Heart left ventricle (tissue), 16 donors: ENCODE results near the gene FBXL7. TPM values are rescaled to one million over a fixed set of nuclear protein-coding genes. Genes with fewer than 3 reads are reported as not detected.

Experiments
- ATAC-seq, 4 donors: fragments of 200-7000 bp; cut with Tn5 transposase; one replicate each; pipeline ENCODE4 v1.9.1; 2020 to 2022; ENCODE audit warnings: moderate library complexity in 4 of 4, mild to moderate bottlenecking in 3 of 4, moderate number of reproducible peaks in 1 of 4
- DNase-seq, 5 donors: peaks; one replicate each; pipeline ENCODE4 v3.0.0-alpha.2; 2020
- H3K27ac ChIP-seq, 12 donors: fragments of 200-600 bp; sonication (generic) in 4 of 12; one replicate each; pipeline versions ENCODE4 v1.5.0 to v1.8.0; 2016 to 2022; ENCODE audit warnings: mild to moderate bottlenecking in 2 of 12
- H3K27me3 ChIP-seq, 9 donors: fragments of 200-600 bp; sonication (generic) in 2 of 9; one replicate each; pipeline versions ENCODE4 v1.5.1 to v1.8.0; 2016 to 2022; ENCODE audit warnings: mild to moderate bottlenecking in 3 of 9
- H3K36me3 ChIP-seq, 9 donors: fragments of 200-600 bp; sonication (generic) in 2 of 9; one replicate each; pipeline versions ENCODE4 v1.5.0 to v1.8.0; 2018 to 2022; ENCODE audit warnings: mild to moderate bottlenecking in 2 of 9
- H3K4me1 ChIP-seq, 12 donors: fragments of 200-600 bp; sonication (generic) in 4 of 12; one replicate each; pipeline versions ENCODE4 v1.5.0 to v1.8.0; 2016 to 2022; ENCODE audit warnings: mild to moderate bottlenecking in 3 of 12
- H3K4me3 ChIP-seq, 12 donors: fragments of 200-600 bp; sonication (generic) in 4 of 12; one replicate each; pipeline versions ENCODE4 v1.5.0 to v1.8.0; 2017 to 2022; ENCODE audit warnings: mild to moderate bottlenecking in 9 of 12, moderate library complexity in 4 of 12
- H3K9me3 ChIP-seq, 12 donors: fragments of 200-600 bp; sonication (generic) in 4 of 12; one replicate each; pipeline versions ENCODE4 v1.5.0 to v1.8.0; 2016 to 2022; ENCODE audit warnings: mild to moderate bottlenecking in 1 of 12
- CTCF ChIP-seq, 12 donors: fragments of 200-600 bp; sonication (generic) in 4 of 12; IDR thresholded peaks; one replicate each; pipeline versions ENCODE4 v1.5.0 to v1.8.0; 2018 to 2022; ENCODE audit warnings: antibody characterized with exemption in 12 of 12, mild to moderate bottlenecking in 5 of 12
- POLR2A ChIP-seq, 2 donors: fragments of 450-650 bp; IDR thresholded peaks; one replicate each; pipeline ENCODE4 v1.6.1; 2017; ENCODE audit warnings: antibody characterized with exemption in 2 of 2, mild to moderate bottlenecking in 2 of 2, moderate library complexity in 2 of 2
- WGBS, 4 donors: extraction: QIAGEN DNeasy Blood & Tissue Kit in 2 of 4; methylation state at CpG; one replicate each; pipeline versions ENCODE4 v1.1.5 to v1.1.7; 2013 to 2018; 5-methylcytosine and 5-hydroxymethylcytosine counted together
- intact Hi-C, 10 donors: fragments of 100-400 bp; cut with DNase I; formaldehyde crosslinking; loops; one replicate each; pipeline versions ENCODE4 v1.11.1 to v1.14.2; 2022
- polyA plus RNA-seq, 2 donors: library from polyadenylated mRNA; stranded (reverse); fragments of 200-250 nt; gene quantifications; one replicate each; pipeline ENCODE4 v1.2.3, GENCODE V29; 2013
- total RNA-seq, 9 donors: library from RNA; depleted of rRNA in 2 of 9; stranded (reverse); fragments of >200 nt in 2 of 9; fragmentation: NEBNext Ultra II Directional in 3 of 9; extraction: Animal tissue kit (Norgen Biotek cat#: 25700) in 3 of 9; gene quantifications; one replicate each; pipeline versions ENCODE4 v1.1.0 to v1.2.4, GENCODE V29; 2016 to 2023
- donor health status: ischemic (EF 13 %, LVEDD 7.1; RV severe dilation, severe dysfunction).
- donor health status: healthy with polysubstance abuse.
- donor health status: DM: no; HTN: yes; CAD: no.
- donor health status: DM: no; HTN: no; CAD: no.
- donor health status: ischemic (EF 25% LVEDD 6.9; RV normal size, moderate dysfunction).
- donor health status: ischemic (EF 25% LVEDD 5.7; RV mildly dilated, moderate dysfunction).
- donor health status: healthy.
- donor health status: DM: yes; HTN: yes; CAD: no.
- donor health status: ischemic (EF 35%, LVEDD 5.7; RV mildly dilated, moderate dysfunction).
- donor health status: nonischemic (EF 11% LVEDD 7.7; RV severe dilation, severe dysfunction).
- donor health status: DM: yes; HTN: yes; CAD: no.
- donor health status: PGD.
- donor health status: ischemic (EF 29% LVEDD 5.4; RV normal size, mild dysfunction).
- donor health status: nonischemic (EF 23%, LVEDD 6.1; RV moderate dilation, normal function).

The FBXL7 gene
- total and polyA plus RNA-seq, 11 donors, result 8.7 to 27.6 (median 24.3) TPM

GRCh38 chr5:15539951-15540350, 40.0 kb downstream of the FBXL7 start:
- DNase-seq (no peak), ATAC-seq (no peak)
- intact Hi-C loops, result no loop called here
- WGBS, 4 donors, result 59 to 96% (median 95%) methylated on average over 2 of the region's 2 CpGs
- no peaks in the 10 kb centered on the region for H3K36me3 ChIP-seq
- H3K27ac ChIP-seq, result no peak overlapping the region
- H3K27me3 ChIP-seq, result no peaks in the 10 kb centered on the region
- peaks cover 0 to 46% (median 16%) of the 10 kb centered on the region in 12 donors for H3K4me1 ChIP-seq
- H3K9me3 ChIP-seq, result no peaks in the 10 kb centered on the region
- no peak for TF ChIP-seq CTCF (IDR thresholded peaks at IDR 0.05)
- no peak overlapping the region for H3K4me3 ChIP-seq

- ATAC-seq, result peak in 3 of 4 donors; percentile 45 to 77 (median 61)
- Histone ChIP-seq H3K4me1 (peaks cover 0 to 40% (median 11%) of the 10 kb centered on the region in 12 donors), H3K27ac (no peak overlapping the region)
These were observed 44.1 kb downstream of the FBXL7 start for GRCh38 chr5:15544039-15544438.

GRCh38 chr5:15545082-15545481, 45.1 kb downstream of the FBXL7 start:
- TF ChIP-seq CTCF (IDR thresholded peaks at IDR 0.05) (no peak), POLR2A (IDR thresholded peaks at IDR 0.05) (no peak)
- DNase-seq (no peak), ATAC-seq (no peak)
- H3K27me3 ChIP-seq, result no peaks in the 10 kb centered on the region
- H3K4me3 ChIP-seq, result no peak overlapping the region
- 61 to 79% (median 73%) methylated on average over 2 of the region's 2 CpGs for WGBS, 4 donors
- H3K36me3 ChIP-seq, result no peaks in the 10 kb centered on the region
- H3K27ac ChIP-seq, result no peak overlapping the region
- no peaks in the 10 kb centered on the region for H3K9me3 ChIP-seq
- H3K4me1 ChIP-seq, result peaks cover 0 to 33% (median 10%) of the 10 kb centered on the region in 12 donors
- intact Hi-C loops, result no loop called here

More at GRCh38 chr5:15544039-15544438, 44.1 kb downstream of the FBXL7 start:
- intact Hi-C loops, result no loop called here
- WGBS, 4 donors, result 74 to 86% (median 76%) methylated on average over 4 of the region's 4 CpGs
- Histone ChIP-seq H3K9me3 (no peaks in the 10 kb centered on the region), H3K4me3 (no peak overlapping the region), H3K36me3 (no peaks in the 10 kb centered on the region), H3K27me3 (no peaks in the 10 kb centered on the region)
- peak in 1 of 5 donors; percentile 38 for DNase-seq
- TF ChIP-seq CTCF (IDR thresholded peaks at IDR 0.05) (no peak), POLR2A (IDR thresholded peaks at IDR 0.05) (no peak)

DNA sequence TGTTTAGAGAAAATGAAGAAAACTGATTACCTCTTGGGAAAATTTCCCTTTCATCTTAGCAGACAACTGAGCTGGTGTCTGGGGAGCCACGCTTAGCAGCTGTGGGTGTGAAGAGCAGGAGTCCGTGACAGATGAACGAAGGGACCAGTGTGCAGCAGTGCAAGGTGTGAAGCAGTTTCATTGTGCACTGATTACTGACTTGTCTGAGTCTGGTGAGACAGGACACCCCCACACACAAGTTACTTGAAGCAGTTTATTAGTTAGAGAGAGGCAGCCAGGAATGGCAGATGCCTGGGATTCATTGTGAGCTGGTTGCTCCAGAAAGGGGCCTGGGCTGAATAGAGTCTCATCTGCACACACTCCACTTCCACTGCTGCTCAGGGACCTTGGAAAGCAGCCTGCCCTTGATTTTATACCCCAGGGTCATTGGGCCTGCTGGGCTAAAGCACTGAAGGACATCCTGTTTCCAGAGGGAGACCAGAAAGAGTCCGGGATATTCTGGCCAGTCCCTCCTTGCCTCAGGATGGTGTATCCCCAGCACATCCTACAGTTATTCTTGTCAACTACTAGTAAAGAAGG, 47.4 kb downstream of the FBXL7 start:
- WGBS, 4 donors, result 63 to 83% (median 70%) methylated on average over 4 of the region's 4 CpGs
- DNase-seq, result no peak
- intact Hi-C loops, result no loop called here
- TF ChIP-seq POLR2A (IDR thresholded peaks at IDR 0.05) (no peak), CTCF (IDR thresholded peaks at IDR 0.05) (no peak)
- peak in 3 of 4 donors; percentile 47 to 54 (median 51) for ATAC-seq
- no peak overlapping the region for H3K27ac ChIP-seq
- H3K36me3 ChIP-seq, result peaks cover 0 to 1% (median 0%) of the 10 kb centered on the region in 9 donors
- H3K4me1 ChIP-seq, result peaks cover 0 to 34% (median 10%) of the 10 kb centered on the region in 12 donors
- H3K9me3 ChIP-seq, result no peaks in the 10 kb centered on the region
- H3K4me3 ChIP-seq, result no peak overlapping the region
- no peaks in the 10 kb centered on the region for H3K27me3 ChIP-seq
